ENCODE measurements around the gene PLA2G2D.

PLA2G2D gene

DNA sequence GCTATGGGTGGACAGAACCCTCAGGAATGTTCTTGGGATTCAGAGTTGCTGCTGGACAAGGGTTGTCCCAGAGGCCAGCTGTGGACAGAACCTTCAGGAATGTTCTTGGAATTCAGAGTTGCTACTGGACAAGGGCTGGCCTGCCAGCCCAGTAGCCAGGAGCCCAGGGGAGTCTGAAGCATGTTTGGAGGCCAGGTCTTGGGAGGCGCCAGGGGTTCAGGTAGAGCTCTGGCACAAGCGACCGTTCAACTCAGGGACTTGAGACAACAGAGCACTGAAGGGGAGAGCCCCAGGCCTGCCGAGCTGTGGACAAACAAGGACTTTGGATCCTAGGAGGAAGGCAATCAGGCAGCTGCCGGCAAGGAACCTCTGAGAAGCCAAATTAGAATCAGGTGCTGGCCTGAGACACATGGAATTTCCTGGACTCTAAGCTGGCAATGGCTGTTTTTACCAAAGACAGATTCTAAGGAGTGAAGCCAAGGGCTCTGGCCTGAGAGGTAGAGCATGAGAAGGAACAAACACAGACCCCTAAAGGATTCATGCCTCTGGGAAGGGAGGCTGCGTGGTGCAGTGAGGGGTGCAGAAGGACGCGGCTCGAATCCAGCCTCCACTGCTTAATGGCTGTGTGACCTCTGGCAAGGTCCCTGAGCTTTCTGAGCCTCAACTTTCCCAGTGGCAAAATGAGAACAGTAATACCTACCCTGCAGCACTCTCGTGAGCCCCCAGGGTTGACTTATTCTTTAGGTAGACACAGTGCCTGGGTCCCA, 36.0 kb downstream of the PLA2G2D start:
- no peak for DNase-seq

DNA sequence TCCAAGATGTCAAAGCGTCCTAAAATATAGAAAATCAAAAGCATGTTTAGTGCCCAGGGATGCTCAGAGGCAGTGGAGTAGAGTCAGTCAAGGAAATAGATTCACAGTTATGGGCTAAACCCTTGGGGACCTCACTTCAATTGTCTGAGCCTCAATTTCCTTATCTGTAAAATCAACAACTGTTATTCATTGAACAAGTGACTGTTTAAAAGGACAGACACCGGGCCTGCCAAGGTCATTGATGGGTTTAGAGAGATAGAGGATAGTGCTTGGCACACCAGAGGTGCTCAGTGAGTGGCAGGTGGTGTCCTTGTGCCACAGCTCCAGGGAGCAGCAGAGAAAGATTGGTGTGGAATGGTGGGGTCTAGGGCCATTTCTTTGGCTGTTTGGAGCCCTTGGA, 36.6 kb downstream of the PLA2G2D start:
- no peak for DNase-seq

DNA sequence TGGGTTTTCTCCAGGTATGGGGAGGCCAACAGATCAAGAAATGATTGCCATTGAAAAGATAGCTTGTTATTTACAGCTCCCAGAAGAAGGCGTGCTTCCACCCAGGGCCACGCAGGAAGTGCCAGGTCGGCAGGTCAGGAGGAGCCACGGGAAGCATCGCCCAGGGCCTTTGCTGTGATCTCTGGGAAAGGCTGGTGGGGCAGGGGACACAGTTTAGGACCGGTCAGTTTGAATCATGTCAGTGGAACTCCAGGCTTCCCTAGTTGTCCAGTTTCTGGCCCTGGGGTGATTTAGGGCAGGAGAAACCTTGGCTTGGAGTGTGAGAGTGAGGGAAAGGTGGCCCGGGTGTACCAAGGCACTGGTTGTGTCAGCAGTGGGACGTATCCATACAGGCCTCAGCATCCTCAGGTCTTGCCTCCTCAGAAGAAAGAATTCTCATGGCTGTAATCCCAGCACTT, 38.0 kb downstream of the PLA2G2D start:
- DNase-seq, result no peak

DNA sequence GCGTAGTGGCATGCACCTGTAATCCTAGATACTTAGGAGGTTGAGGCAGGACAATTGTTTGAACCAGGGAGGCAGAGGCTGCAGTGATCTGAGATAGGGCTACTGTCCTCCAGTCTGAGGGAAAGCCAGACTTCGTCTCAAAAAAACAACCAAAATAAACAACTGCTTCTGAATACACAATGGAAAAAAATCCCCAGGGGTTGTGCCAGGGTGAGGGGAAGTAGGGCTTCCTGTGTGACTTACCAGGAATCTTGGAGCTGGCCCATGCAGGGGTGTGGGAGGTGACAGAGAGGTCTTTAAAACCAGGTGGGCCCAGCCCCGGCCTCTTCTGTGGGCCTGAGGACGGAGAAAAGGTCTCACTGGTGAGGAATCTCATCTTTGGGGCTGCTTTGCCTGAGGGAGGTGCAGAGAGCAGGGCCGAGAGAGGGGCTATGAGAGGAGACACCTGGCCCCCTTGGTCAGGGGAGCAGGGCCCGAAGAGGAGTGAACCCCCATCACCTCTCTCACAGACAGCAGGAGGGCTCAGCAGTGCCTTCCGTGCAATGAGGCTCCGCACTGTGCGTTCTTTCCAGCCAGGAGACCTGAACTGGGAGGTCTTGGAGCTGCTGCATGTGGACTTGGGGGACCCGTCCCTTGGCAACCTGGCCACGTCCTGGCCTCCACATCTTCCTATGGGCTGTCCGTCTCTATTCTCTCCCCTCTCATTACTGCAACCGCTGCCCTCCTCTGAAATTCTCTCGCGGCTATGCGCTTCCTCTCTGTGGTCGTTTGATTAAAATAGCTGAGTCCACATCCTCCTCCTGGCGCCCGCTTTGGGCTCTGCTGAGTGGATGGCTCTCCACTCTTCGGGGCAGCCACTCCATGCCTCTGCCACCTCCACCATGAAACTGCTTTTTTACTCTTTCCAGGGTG, 38.6 kb downstream of the PLA2G2D start:
- no peak for DNase-seq

DNA sequence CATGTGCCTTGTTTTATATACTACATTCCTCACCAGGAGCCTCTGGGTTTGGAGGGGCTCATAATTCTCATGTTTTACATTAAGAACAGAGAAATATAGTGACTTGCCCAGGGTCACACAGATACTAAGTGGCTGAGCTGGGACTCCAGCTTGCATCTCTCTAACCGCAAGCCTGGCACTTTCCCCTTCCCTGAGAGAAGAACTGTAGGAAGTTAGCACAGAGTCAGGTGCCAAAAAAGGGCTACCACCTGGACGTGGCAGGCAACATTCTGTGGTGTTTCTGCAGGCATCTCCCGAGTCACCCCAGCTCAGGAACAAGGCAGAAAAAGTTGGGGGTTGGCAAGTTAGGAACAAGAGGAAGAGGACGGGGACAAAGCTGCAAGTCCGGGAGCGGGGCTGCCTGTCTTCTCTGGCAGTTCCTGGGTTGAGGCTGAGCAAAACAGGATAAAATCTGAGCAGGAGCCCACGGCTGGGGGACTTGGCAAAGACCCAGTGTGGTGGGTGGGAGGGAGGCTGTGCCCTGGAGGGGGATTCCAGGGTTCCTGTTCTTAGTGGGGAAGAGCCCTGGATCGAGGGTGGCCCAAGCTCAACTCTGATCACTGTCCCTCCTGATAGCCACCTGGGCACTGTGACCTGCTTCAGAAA, 39.6 kb downstream of the PLA2G2D start:
- no peak for DNase-seq

DNA sequence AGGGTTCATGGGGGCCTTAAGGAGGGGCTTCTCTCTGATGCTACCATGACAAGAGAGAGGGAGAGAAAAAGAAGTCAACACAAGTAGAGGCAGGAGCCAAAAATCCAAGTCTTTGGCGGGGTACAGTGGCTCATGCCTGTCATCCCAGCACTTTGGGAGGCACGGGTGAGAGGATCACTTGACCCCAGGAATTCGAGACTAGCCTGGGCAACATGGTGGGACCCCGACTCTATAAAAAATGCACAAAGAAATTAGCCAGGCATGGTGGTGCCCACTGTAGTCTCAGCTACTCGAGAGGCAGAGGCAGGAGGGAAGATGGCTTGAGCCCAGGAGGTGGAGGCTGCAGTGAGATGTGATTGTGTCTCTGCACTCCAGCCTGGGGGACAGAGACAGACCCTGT, 40.6 kb downstream of the PLA2G2D start:
- DNase-seq, result no peak

DNA sequence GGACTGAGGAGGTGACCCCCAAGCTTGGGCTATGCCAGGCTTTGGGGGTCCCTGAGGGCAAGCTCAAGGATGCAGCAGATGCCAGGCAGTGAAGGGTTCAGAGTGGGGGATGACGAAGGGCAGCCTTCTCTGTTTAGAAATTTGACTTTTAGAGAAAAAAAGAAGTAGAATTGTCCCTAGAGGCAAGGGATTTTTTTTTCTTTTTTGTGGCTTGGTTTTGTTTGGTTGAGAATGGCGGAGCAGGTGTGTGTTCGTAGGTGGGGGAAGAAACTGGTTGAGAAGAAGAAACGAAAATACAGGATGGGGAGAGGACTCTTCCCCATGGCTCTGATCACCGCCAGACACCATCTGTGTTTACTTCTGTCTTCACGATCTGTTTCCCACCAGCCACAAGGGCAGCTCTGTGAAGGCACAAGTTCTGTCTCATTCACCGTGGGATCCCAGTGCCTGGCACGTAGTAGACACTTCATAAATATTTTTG, 41.1 kb downstream of the PLA2G2D start:
- DNase-seq, result no peak

DNA sequence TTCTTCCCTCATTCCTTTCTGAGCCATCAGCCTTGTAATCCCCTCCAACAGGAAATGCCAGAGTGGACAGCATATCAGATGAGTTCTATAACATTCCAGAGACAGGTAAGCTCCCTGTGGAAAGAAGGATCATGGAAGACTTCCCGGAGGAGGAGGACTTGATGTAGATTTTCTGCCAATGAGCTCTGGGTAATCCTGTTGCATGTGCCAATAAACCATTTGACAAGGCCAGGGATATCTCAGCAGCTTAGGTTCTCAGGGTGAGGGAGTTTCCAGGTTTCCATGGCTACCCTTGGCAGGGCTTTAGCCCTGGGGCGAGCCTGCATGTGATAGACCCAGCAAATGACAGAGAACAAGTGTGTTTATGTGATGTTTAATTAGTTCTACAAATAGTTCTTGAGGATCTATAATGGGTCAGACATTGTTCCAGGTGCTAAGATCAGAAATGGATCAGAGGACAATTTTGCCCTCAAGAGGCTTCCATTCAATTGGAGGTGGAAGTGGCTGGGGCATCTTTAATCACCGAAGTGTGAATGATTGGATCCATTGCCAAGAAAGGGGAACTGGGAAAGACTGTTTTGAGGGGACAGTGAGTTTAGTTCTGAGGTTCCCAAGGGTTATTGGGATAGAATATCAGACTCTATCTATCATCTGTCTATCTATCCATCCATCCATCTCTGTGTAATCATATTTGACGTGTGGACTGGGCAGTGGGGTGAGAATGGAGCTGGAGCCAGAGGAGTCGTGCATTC, 42.5 kb downstream of the PLA2G2D start:
- DNase-seq, result no peak

DNA sequence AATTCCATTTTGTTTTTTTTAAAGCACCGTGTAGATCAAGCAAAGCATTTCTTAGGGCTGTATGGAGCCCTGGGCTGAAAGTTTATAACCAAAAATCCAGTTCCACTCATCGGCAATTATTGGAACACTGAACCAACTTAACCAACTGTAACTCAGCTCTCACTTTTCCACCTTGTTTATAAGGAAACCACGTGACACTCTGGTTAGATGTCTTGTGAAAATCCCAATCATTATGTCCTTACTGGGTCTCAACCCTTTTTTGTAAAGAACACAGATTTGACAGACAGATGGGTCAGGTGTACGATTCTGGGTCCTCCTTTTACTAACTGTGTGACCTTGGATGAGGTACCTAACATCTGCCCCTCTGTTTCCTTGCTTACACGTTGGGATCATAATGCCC, 43.1 kb downstream of the PLA2G2D start:
- DNase-seq, result no peak

DNA sequence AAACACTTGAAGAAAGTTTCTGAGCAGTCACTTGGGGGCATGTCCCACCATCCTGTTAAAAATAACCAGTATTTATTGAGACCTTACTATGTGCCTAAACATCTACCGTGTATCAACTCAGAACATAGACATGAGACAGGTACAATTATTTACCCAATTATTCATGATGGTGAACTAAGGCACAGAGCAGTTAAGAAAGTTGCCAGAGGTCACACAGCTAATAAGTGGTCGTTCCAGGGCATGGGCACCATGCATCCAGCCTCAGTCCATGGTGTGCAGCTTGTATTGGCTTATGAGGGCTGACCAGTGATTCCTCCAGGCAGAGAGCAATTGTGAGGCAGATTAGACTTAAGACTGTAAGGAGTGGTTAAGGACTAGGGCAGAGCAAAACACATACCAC, 44.0 kb downstream of the PLA2G2D start:
- no peak for DNase-seq

DNA sequence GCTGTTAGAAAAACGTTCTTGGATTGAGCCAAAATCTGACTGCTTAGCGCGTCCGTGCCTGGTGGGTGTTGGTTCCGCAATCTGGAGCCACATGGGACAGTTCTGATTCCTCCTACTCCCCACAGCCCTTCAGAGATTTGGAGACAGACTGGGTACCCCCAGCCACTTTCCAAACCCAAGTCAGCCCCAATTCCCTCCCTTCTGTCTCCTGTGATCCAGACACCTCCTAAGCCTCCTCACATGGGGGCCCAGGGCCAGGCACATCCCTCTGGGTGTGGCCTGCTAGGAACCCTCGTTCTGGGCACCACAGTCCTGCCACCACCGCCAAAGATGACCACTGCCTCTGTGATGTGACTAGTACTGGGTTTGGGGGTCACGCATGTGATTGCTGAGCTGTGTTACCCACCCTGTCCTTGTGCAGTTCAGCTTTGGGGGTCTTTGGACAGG, 44.6 kb downstream of the PLA2G2D start:
- no peak for DNase-seq

DNA sequence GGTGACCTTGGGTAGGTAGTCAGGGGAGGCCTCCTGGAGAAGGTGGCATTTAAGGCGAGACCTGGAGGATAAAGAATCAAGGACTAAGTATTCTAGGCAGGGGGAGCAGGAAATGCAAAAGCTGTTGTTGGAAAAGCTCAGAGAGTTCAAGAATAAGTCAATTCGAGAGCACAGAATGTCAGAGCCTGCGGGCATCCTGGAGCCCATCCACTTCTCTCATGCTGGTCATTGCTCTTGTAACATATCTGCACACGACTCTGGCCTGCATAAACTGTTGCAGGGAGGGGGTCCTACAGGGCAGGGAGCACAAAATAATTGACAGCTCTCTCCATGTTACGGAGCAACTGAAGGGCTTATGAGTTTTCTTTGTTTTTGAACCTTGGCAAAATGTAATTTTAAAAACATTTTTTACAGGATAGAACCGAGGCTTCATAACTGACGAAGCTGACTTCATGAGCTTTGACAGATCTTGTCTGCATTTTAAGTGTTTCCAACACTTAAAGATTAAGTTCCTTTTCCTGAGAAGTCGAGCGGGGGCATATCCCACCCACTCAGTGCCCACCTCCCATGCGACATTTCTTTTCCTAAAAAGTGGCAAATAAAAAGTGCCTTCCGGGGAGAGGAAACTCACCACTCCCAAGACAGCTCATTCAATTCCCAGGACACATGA, 45.1 kb downstream of the PLA2G2D start:
- no peak for DNase-seq

DNA sequence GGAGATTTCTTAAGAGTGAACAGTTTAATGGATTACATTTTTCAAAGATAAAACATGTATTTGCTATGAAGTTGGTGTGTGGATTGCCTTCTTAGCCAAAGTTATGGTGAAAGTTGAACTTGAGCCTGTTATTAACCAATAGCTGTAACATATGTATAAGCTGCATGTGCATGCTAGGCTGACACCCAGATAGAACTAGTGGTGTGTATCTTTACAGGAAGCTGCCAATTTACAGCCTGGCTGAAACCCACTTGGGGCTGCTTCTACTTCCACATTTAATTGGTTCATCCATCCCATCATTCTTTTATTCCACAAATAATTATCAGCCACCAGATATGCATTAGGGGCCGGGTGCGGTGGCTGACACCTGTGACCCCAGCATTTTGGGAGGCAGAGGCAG, 46.1 kb downstream of the PLA2G2D start:
- DNase-seq, result no peak

DNA sequence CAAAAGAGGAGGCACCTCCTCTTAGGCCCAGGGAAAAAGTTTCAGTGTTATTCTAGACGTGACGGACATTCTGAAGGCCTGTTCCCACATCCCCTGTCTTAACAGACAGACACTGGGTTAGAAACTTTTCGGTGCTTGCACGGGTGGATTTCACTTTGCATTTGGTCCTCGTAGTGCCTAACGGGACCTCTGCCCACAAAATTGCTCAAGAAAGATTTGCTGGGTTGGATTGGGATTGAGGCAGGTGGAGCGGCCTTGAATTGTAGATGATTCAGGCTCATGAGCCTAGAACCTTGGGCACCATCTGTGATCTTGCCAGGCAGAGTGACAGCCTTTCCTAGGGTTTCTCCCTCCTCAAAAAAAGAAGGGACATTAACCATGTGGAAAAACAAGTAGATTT, 46.6 kb downstream of the PLA2G2D start:
- no peak for DNase-seq

DNA sequence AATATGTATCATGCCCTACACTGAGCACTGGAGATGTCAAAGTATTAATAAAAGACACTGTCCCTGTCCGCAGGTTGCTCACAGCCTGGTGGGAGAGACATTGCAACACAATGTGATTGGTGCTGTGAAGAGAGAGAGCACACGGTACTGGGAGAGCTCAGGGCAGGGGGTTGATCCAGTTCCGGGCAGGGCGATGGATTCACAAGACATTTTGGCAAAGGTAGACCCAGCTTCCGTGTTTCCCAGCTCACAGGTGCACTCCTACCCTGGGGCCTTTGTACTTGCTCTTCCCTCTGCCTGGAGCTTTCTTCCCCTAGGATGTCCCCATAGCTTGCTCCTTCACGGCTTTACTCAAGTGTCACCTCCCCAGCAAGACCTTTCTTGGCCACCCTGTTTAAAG, 47.9 kb downstream of the PLA2G2D start:
- DNase-seq, result no peak

DNA sequence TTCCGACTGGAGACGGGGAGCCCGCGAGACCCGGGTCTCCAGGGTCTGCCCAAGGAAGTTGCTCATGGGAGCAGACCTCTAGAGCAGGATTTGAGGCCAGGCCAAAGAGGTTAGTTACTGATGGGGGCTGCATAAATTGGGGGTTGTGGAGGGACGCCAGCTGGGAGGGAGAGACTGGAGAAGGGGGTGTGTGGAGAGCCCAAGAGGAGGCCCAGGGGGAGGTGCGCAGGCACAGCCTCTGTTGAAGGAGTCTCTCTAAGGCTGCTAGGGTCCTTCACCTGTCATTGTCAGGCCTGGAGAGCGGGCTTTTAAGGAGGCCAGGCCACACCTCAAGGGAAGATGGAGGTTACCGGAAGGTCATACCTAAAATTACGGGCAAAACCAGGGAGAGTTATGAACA, 49.0 kb downstream of the PLA2G2D start:
- DNase-seq, result no peak

DNA sequence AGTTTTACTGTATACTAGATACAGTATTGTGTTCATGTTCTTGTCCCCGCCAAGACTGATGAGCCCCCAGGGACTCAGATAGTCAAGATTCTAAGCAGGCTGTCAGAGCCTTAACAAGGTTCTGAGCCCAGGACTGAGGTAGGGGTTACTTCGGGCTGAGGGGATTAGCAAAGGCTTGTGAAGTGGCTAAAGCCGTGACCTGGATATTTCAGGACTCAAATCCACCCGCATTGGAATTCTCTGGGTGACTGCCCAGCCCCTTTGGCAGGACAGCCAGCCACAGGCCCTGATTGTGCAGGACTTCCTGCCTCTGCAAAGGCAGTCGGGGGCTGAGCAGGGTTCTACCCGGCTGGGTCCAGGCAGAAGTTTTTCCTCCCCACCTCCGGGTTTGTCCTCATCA, 49.5 kb downstream of the PLA2G2D start, which contains the start of gene PLA2G5:
Gene PLA2G5 (plus strand): TSS at position 321 of the 400 bp plus-strand sequence. CDS start 14,637 bp downstream, outside the sequence.
- DNase-seq, result no peak

DNA sequence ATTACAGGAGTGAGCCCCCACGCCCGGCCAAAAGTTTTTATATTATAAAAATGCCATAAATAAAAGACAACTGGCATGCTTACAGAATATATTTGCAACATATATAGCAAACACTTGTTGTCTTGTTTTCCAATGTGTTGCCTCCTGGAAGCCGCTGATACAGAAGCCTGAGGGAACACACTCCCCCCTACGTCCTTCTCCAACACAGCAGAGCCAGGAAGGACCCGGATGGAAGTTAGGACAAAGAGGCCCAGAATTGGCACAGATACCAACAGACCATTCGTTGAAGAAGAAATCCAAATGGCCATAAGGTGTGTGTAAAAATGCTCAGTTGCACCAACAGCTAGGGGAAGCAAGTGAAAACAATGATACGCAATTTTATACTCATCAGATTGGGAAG, 50.6 kb downstream of the PLA2G2D start:
- no peak for DNase-seq

DNA sequence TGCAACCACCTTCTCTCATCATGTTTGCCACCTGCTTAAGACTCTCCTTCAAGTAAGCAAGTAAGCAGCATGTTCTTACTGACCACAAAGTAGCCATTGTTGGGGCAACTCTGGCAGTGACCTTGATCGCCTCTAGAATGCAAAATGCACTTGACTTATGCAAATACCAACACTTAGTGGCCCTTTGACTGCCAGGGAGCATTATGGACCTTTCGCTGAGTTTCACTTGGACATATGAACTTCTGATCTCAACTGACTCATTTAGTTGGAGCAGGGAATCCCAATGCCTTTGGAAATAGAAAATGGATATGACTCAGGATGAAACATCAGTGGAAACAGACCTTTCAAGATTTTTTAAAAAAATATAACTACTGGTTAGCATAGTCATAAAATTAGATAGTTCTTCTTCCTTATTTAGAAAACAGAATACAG, 55.5 kb downstream of the PLA2G2D start:
- DNase-seq, result no peak
